HEK293 (cell line): ENCODE measurements around the gene LCNL1.

Experiments used
- CTCF ChIA-PET: fragments of 350-600 bp; formaldehyde crosslinking; extraction: SDS; loops from one replicate; lab custom pipeline; 2021; ENCODE audit warnings: antibody characterized with exemption; lab: Yijun Ruan, JAX
- POLR2A ChIA-PET: fragments of 300-600 bp; formaldehyde crosslinking; extraction: SDS; loops from one replicate; lab custom pipeline; 2020; ENCODE audit warnings: antibody characterized with exemption, inconsistent platforms; lab: Yijun Ruan, JAX
- H3K27ac ChIP-seq: fragments of 200-500 bp; sonication (Bioruptor generic); 2 replicates; pipeline ENCODE4 v1.5.1; 2014; ENCODE audit warnings: low read depth, low read length, control low read depth, inconsistent platforms; ENCODE audit errors: extremely low read depth
- H3K36me3 ChIP-seq, 2 experiments: fragments of 200-500 bp in 1 of 2; sonication (Bioruptor generic) in 1 of 2; 1 replicate in 1 of 2; 2 replicates in 1 of 2; pipeline ENCODE4 v1.5.1; 2014 to 2017; ENCODE audit warnings: inconsistent platforms in 2 of 2, low read length in 2 of 2; ENCODE audit not compliant: control insufficient read depth in 2 of 2, insufficient read depth in 1 of 2
- H3K4me1 ChIP-seq: fragments of 200-500 bp; sonication (Bioruptor generic); 2 replicates; pipeline ENCODE4 v1.5.1; 2014; ENCODE audit warnings: mild to moderate bottlenecking, low read length, inconsistent platforms; ENCODE audit not compliant: control insufficient read depth, insufficient read depth
- H3K4me3 ChIP-seq: 2 replicates; pipeline ENCODE4 v1.5.1; 2011; ENCODE audit warnings: low read depth, mild to moderate bottlenecking, control low read depth, low read length, moderate library complexity
- H3K9me3 ChIP-seq: fragments of 200-500 bp; sonication (Bioruptor generic); 2 replicates; pipeline ENCODE4 v1.5.1; 2014; ENCODE audit warnings: low read depth, low read length, inconsistent platforms; ENCODE audit not compliant: control insufficient read depth, insufficient read depth
- FEZF1 ChIP-seq: fragments of 450-650 bp; formaldehyde crosslinking; IDR thresholded peaks from 2 replicates; pipeline ENCODE4 v1.5.1; 2016; ENCODE audit warnings: missing biosample characterization, missing genetic modification characterization
- KLF10 ChIP-seq: fragments of 450-650 bp; IDR thresholded peaks from 2 replicates; pipeline ENCODE4 v1.5.1; 2018; ENCODE audit warnings: missing biosample characterization, mild to moderate bottlenecking, missing genetic modification characterization
- KLF16 ChIP-seq: fragments of 450-650 bp; formaldehyde crosslinking; IDR thresholded peaks from 2 replicates; pipeline ENCODE4 v1.5.1; 2017; ENCODE audit warnings: missing biosample characterization, missing genetic modification characterization
- MYNN ChIP-seq: fragments of 450-650 bp; formaldehyde crosslinking; IDR thresholded peaks from 2 replicates; pipeline ENCODE4 v1.5.1; 2016; ENCODE audit warnings: missing biosample characterization, missing genetic modification characterization, borderline replicate concordance
- PRDM1 ChIP-seq: fragments of 450-650 bp; formaldehyde crosslinking; IDR thresholded peaks from 2 replicates; pipeline ENCODE4; 2016; ENCODE audit warnings: missing biosample characterization, missing genetic modification characterization
- SCRT2 ChIP-seq: fragments of 450-650 bp; formaldehyde crosslinking; IDR thresholded peaks from 2 replicates; pipeline ENCODE4 v1.5.1; 2016; ENCODE audit warnings: missing biosample characterization, missing genetic modification characterization
- ZBTB17 ChIP-seq: fragments of 450-650 bp; formaldehyde crosslinking; IDR thresholded peaks from 2 replicates; pipeline ENCODE4 v1.5.1; 2016; ENCODE audit warnings: missing biosample characterization, missing genetic modification characterization
- ZFP37 ChIP-seq: fragments of 450-650 bp; formaldehyde crosslinking; IDR thresholded peaks from 2 replicates; pipeline ENCODE4 v1.5.1; 2016; ENCODE audit warnings: missing biosample characterization, missing genetic modification characterization
- ZNF223 ChIP-seq: fragments of 450-650 bp; formaldehyde crosslinking; IDR thresholded peaks from 2 replicates; pipeline ENCODE4 v1.5.1; 2016; ENCODE audit warnings: missing biosample characterization, missing genetic modification characterization
- ZNF292 ChIP-seq: fragments of 450-650 bp; formaldehyde crosslinking; IDR thresholded peaks from 2 replicates; pipeline ENCODE4 v1.5.1; 2016; ENCODE audit warnings: low read depth, missing biosample characterization, missing genetic modification characterization, borderline replicate concordance
- ZNF514 ChIP-seq: fragments of 450-650 bp; formaldehyde crosslinking; IDR thresholded peaks from 2 replicates; pipeline ENCODE4 v1.5.1; 2016; ENCODE audit warnings: missing biosample characterization, missing genetic modification characterization
- ZNF530 ChIP-seq: fragments of 450-650 bp; formaldehyde crosslinking; IDR thresholded peaks from 2 replicates; pipeline ENCODE4 v1.5.1; 2016; ENCODE audit warnings: low read depth, missing biosample characterization, missing genetic modification characterization
- ZNF560 ChIP-seq: fragments of 450-650 bp; formaldehyde crosslinking; IDR thresholded peaks from 2 replicates; pipeline ENCODE4 v1.5.1; 2017; ENCODE audit warnings: missing biosample characterization, missing genetic modification characterization, borderline replicate concordance
- ZNF623 ChIP-seq: fragments of 450-650 bp; formaldehyde crosslinking; IDR thresholded peaks from 2 replicates; pipeline ENCODE4 v1.5.1; 2016; ENCODE audit warnings: missing biosample characterization, missing genetic modification characterization
- ZNF837 ChIP-seq: fragments of 450-650 bp; formaldehyde crosslinking; IDR thresholded peaks from 2 replicates; pipeline ENCODE4 v1.5.1; 2016; ENCODE audit warnings: missing biosample characterization, missing genetic modification characterization
- ZNF843 ChIP-seq: fragments of 450-650 bp; formaldehyde crosslinking; IDR thresholded peaks from 2 replicates; pipeline ENCODE4 v1.5.1; 2016; ENCODE audit warnings: missing biosample characterization, missing genetic modification characterization
- ZSCAN23 ChIP-seq: fragments of 450-650 bp; formaldehyde crosslinking; IDR thresholded peaks from 2 replicates; pipeline ENCODE4 v1.5.1; 2016; ENCODE audit warnings: missing biosample characterization, missing genetic modification characterization
- TF ChIP-seq, protein P1 (sequence below): fragments of 450-650 bp; formaldehyde crosslinking; IDR thresholded peaks from 2 replicates; pipeline ENCODE4 v1.5.1; 2016; ENCODE audit warnings: missing biosample characterization, missing genetic modification characterization
- TF ChIP-seq, protein P2 (sequence below): fragments of 450-650 bp; formaldehyde crosslinking; IDR thresholded peaks from 2 replicates; pipeline ENCODE4 v1.5.1; 2016; ENCODE audit warnings: missing biosample characterization, missing genetic modification characterization
- TF ChIP-seq, protein P3 (sequence below): fragments of 450-650 bp; formaldehyde crosslinking; IDR thresholded peaks from 2 replicates; pipeline ENCODE4 v1.5.1; 2016; ENCODE audit warnings: missing biosample characterization, missing genetic modification characterization
- TF ChIP-seq, protein P4 (sequence below): fragments of 450-650 bp; formaldehyde crosslinking; IDR thresholded peaks from 2 replicates; pipeline ENCODE4; 2016; ENCODE audit warnings: missing biosample characterization, missing genetic modification characterization
- TF ChIP-seq, protein P5 (sequence below): fragments of 450-650 bp; formaldehyde crosslinking; IDR thresholded peaks from 2 replicates; pipeline ENCODE4 v1.5.1; 2016; ENCODE audit warnings: missing biosample characterization, missing genetic modification characterization
- TF ChIP-seq, protein P6 (sequence below): fragments of 450-650 bp; formaldehyde crosslinking; IDR thresholded peaks from 2 replicates; pipeline ENCODE4 v1.5.1; 2016; ENCODE audit warnings: missing biosample characterization, missing genetic modification characterization

LCNL1 gene

DNA sequence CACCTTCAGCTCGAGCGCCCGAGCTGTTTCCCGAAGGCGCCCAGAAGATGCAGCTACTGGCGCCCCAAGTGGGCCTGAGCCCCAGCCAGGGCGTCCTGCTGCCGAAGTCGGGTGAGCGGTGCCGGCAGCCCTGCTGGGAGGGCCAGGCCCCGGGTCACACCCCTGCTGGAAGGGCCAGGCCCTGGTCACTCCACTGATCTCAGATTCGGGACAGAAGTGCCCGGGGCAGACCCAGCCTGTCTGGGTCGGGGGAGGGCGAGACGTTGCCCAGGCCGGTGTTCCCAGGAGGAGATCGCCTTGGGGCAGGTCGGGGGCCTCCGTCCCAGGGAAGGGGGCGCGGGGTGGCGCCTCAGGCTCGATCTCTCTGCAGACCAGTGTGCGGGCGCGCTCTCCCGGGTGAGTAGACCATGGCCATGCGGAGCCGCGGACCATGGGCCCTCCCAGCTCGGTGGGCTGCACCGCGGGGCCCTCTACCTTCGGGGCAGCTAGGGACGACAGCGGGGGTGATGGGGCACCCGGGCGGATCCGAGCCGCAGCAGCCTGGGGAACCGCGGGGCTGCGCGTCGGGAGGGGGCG, 2.3 kb downstream of the LCNL1 start:
- Histone ChIP-seq H3K4me3 (no peak overlapping the region), H3K9me3 (no peaks in the 10 kb centered on the region), H3K27ac (no peak overlapping the region), H3K36me3 (no peaks in the 10 kb centered on the region), H3K4me1 (no peaks in the 10 kb centered on the region)
- POLR2A ChIA-PET: no interaction called here
- TF ChIP-seq, protein P1, sequence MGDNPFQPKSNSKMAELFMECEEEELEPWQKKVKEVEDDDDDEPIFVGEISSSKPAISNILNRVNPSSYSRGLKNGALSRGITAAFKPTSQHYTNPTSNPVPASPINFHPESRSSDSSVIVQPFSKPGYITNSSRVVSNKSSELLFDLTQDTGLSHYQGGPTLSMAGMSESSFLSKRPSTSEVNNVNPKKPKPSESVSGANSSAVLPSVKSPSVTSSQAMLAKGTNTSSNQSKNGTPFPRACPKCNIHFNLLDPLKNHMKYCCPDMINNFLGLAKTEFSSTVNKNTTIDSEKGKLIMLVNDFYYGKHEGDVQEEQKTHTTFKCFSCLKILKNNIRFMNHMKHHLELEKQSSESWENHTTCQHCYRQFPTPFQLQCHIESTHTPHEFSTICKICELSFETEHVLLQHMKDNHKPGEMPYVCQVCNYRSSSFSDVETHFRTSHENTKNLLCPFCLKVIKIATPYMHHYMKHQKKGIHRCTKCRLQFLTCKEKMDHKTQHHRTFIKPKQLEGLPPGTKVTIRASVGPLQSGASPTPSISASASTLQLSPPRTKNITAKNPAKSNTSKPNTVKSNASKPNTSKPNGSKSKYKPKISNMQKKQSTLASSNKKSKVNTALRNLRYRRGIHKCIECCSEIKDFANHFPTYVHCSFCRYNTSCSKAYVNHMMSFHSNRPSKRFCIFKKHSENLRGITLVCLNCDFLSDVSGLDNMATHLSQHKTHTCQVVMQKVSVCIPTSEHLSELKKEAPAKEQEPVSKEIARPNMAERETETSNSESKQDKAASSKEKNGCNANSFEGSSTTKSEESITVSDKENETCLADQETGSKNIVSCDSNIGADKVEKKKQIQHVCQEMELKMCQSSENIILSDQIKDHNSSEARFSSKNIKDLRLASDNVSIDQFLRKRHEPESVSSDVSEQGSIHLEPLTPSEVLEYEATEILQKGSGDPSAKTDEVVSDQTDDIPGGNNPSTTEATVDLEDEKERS (tag by site-specific recombination): no peak
- TF ChIP-seq, protein P2, sequence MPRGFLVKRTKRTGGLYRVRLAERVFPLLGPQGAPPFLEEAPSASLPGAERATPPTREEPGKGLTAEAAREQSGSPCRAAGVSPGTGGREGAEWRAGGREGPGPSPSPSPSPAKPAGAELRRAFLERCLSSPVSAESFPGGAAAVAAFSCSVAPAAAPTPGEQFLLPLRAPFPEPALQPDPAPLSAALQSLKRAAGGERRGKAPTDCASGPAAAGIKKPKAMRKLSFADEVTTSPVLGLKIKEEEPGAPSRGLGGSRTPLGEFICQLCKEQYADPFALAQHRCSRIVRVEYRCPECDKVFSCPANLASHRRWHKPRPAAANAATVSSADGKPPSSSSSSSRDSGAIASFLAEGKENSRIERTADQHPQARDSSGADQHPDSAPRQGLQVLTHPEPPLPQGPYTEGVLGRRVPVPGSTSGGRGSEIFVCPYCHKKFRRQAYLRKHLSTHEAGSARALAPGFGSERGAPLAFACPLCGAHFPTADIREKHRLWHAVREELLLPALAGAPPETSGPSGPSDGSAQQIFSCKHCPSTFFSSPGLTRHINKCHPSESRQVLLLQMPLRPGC: no peak
- TF ChIP-seq ZNF560 (no peak), ZFP37 (tag by site-specific recombination) (no peak), FEZF1 (no peak), ZBTB17 (tag by site-specific recombination) (no peak), ZNF837 (tag by site-specific recombination) (no peak), SCRT2 (tag by site-specific recombination) (no peak), KLF10 (tag by site-specific recombination) (no peak), PRDM1 (tag by site-specific recombination) (no peak), ZNF514 (no peak), ZNF223 (no peak), ZNF292 (tag by site-specific recombination) (no peak), KLF16 (no peak), MYNN (tag by site-specific recombination) (no peak), ZNF530 (no peak)
- TF ChIP-seq, protein P3, sequence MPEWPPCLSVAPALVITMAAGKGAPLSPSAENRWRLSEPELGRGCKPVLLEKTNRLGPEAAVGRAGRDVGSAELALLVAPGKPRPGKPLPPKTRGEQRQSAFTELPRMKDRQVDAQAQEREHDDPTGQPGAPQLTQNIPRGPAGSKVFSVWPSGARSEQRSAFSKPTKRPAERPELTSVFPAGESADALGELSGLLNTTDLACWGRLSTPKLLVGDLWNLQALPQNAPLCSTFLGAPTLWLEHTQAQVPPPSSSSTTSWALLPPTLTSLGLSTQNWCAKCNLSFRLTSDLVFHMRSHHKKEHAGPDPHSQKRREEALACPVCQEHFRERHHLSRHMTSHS (tag by site-specific recombination): no peak
- TF ChIP-seq, protein P4, sequence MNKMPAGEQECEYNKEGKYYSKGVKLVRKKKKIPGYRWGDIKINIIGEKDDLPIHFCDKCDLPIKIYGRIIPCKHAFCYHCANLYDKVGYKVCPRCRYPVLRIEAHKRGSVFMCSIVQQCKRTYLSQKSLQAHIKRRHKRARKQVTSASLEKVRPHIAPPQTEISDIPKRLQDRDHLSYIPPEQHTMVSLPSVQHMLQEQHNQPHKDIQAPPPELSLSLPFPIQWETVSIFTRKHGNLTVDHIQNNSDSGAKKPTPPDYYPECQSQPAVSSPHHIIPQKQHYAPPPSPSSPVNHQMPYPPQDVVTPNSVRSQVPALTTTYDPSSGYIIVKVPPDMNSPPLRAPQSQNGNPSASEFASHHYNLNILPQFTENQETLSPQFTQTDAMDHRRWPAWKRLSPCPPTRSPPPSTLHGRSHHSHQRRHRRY: no peak
- CTCF ChIA-PET: no interaction called here

DNA sequence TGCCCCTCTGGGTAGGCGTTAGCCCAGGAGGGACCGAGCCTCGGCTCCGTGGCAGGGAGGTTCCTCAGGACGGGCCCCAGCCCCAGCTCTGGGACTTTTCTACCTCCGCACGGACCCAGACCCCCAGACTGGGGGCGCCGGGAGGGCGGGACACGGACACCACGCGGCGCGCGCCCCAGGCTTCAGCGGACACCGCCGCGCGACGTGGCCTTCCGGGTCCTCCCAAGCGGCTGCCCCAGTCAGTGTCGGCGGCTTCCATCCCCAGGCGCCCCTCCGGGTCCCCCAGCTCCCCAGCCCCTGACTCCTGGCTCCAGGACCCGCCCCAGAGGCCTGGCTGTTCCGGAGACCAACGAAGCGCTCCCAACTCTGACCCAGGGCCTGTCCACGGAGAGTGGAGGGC, 3.1 kb downstream of the LCNL1 start:
- CTCF ChIA-PET: interaction anchor here (0.7 to 1.2 kb wide), 2 partner anchors 21 to 44 kb away, joined by 3 to 5 read pairs; no protein-coding TSS in a partner anchor
- no peak overlapping the region for H3K4me3 ChIP-seq
- TF ChIP-seq, protein P5, sequence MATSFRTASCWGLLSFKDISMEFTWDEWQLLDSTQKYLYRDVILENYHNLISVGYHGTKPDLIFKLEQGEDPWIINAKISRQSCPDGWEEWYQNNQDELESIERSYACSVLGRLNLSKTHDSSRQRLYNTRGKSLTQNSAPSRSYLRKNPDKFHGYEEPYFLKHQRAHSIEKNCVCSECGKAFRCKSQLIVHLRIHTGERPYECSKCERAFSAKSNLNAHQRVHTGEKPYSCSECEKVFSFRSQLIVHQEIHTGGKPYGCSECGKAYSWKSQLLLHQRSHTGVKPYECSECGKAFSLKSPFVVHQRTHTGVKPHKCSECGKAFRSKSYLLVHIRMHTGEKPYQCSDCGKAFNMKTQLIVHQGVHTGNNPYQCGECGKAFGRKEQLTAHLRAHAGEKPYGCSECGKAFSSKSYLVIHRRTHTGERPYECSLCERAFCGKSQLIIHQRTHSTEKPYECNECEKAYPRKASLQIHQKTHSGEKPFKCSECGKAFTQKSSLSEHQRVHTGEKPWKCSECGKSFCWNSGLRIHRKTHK: no peak
- TF ChIP-seq, protein P6, sequence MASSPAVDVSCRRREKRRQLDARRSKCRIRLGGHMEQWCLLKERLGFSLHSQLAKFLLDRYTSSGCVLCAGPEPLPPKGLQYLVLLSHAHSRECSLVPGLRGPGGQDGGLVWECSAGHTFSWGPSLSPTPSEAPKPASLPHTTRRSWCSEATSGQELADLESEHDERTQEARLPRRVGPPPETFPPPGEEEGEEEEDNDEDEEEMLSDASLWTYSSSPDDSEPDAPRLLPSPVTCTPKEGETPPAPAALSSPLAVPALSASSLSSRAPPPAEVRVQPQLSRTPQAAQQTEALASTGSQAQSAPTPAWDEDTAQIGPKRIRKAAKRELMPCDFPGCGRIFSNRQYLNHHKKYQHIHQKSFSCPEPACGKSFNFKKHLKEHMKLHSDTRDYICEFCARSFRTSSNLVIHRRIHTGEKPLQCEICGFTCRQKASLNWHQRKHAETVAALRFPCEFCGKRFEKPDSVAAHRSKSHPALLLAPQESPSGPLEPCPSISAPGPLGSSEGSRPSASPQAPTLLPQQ (tag by site-specific recombination): no peak
- no peak for TF ChIP-seq ZSCAN23 (tag by site-specific recombination)
- TF ChIP-seq ZNF843 (tag by site-specific recombination): no peak
- no peak for TF ChIP-seq ZNF623
- TF ChIP-seq PRDM1 (tag by site-specific recombination): no peak

More for the DNA sequence above, 3.1 kb downstream of the LCNL1 start:
- POLR2A ChIA-PET: interaction anchor here (1.3 kb wide), 1 partner anchor 10 kb away, joined by 4 read pairs; the partner anchor contains the start of gene CLIC3
- Histone ChIP-seq H3K9me3 (no peaks in the 10 kb centered on the region), H3K27ac (no peak overlapping the region), H3K36me3 (no peaks in the 10 kb centered on the region), H3K4me1 (no peaks in the 10 kb centered on the region)
